GM13976 (cell line): ENCODE measurements around the gene PSORS1C1.

Experiments used
- DNase-seq: peaks from one replicate; pipeline ENCODE4 v3.0.0; 2012; ENCODE audit warnings: low spot score
- CTCF ChIP-seq: IDR thresholded peaks from 2 replicates; pipeline ENCODE4 v1.5.1; 2012; ENCODE audit warnings: borderline replicate concordance, mild to moderate bottlenecking; ENCODE audit not compliant: insufficient read depth; ENCODE audit errors: extremely low read depth, missing control alignments, control extremely low read depth
- in situ Hi-C: fragments of 300-500 bp; cut with MboI; formaldehyde crosslinking; loops from one replicate; pipeline ENCODE4 v1.12.0; 2022; ENCODE audit warnings: low sequenced_read_pairs, mixed read lengths, inconsistent platforms; ENCODE audit not compliant: unreplicated experiment

Gene PSORS1C1

DNA sequence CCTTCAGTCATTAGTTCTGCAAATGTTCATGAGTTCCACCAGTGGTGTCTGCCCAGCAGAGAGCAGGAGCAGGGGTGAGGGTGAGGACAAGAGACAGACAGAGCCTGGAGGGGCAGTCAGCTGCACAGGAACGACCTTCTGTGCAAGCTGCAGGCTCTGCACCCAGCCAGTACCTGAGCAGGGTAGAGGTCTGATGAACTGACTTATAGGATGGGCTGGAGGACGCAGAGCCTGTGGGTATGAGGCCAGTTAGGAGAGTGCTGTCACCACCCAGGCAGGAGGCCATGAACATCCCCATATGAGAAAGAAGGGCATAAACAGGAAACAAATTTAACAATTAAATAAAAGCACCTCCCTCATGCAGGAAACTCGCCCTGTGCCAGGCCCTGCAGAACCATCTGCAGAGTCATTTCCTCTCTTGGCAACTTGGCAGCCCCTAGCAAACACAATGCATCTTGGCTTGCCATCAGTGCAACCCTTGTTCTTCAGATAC is 20.2 kb upstream of the PSORS1C1 start:
- in situ Hi-C loops = no loop called here
- TF ChIP-seq CTCF = no peak
- no peak for DNase-seq

DNA sequence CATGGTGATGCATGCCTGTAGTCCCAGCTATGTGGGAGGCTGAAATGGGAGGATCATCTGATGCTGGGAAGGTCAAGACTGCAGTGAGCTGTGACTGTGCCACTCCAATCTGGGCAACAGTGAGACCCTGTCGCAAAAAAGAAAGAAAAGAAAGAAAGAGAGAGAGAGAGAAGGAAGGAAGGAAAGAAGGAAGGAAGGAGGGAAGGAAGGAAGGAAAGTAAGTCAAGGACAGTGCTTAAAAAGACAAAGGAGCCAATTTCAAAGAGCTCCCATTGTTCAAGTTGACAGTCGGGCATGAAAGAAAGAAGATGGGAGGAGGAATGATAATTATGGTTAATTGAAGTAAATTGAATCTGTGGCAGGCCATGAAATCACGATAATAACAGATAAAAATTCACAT is 18.4 kb upstream of the PSORS1C1 start:
- no peak for TF ChIP-seq CTCF
- in situ Hi-C loops = no loop called here
- DNase-seq = no peak

DNA sequence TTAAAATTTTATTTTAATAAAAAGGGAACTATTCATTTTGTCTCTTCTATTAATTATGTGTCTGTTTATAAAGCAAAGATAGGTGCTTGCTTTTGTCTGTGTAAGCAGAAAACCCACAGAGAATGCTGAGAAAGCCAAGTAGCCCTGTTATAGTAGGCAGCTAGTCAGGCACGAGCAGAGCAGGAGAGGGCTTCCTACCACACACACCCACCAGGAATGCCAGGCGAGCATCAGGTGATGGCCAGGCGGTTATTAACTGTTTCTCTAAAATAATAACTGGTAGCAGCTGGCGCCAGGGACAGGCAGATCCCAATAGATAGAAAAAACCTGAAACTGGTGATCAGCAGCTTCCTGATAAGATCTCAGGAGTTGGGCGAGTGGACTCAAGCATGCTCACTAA is 17.9 kb upstream of the PSORS1C1 start:
- DNase-seq = no peak
- in situ Hi-C loops = no loop called here
- no peak for TF ChIP-seq CTCF

GRCh38 chr6:31098449-31098938 is 16.1 kb upstream of the PSORS1C1 start:
- DNase-seq = no peak
- TF ChIP-seq CTCF = no peak
- in situ Hi-C loops = no loop called here

GRCh38 chr6:31103136-31103535 is 11.5 kb upstream of the PSORS1C1 start:
- in situ Hi-C loops = no loop called here
- no peak for DNase-seq
- no peak for TF ChIP-seq CTCF

- TF ChIP-seq CTCF = no peak
- DNase-seq = peak; percentile 3
- in situ Hi-C loops = no loop called here
Measured at GRCh38 chr6:31107052-31107451, 7.5 kb upstream of the PSORS1C1 start.
